SK-N-SH (cell line): ENCODE data around the gene CLIC4. TPM values are rescaled to one million over a fixed set of nuclear protein-coding genes. Genes with fewer than 3 reads are reported as not detected.

Experiments used
- CTCF ChIP-seq: fragments of 200-600 bp; sonication (generic); IDR thresholded peaks from 2 replicates; pipeline ENCODE4 v1.6.1; 2017; ENCODE audit warnings: antibody characterized with exemption, mild to moderate bottlenecking, moderate library complexity
- ELF1 ChIP-seq: IDR thresholded peaks from 2 replicates; pipeline ENCODE4 v1.4.0; 2012
- FOXJ3 ChIP-seq: sonication (generic); formaldehyde crosslinking; IDR thresholded peaks from 2 replicates; pipeline ENCODE4 v1.5.1; 2020; ENCODE audit warnings: mild to moderate bottlenecking, missing genetic modification reagents
- MEF2A ChIP-seq: IDR thresholded peaks from 2 replicates; pipeline ENCODE4 v1.4.0; 2012; ENCODE audit warnings: low read depth, borderline replicate concordance
- MXI1 ChIP-seq: IDR thresholded peaks from 2 replicates; pipeline ENCODE4 v1.6.1; 2012; ENCODE audit warnings: mild to moderate bottlenecking, low read depth, low read length, improper control_type of control experiment
- PBX3 ChIP-seq: IDR thresholded peaks from 2 replicates; pipeline ENCODE4; 2012
- POLR2AphosphoS5 ChIP-seq: IDR thresholded peaks from 2 replicates; pipeline ENCODE4 v1.6.1; 2012; ENCODE audit warnings: low read depth, low read length
- RCOR1 ChIP-seq: fragments of 150-350 bp; IDR thresholded peaks from 2 replicates; pipeline ENCODE4 v1.6.1; 2017; ENCODE audit warnings: antibody characterized with exemption, low read length
- RFX5 ChIP-seq: IDR thresholded peaks from 2 replicates; pipeline ENCODE4 v1.6.1; 2012; ENCODE audit warnings: mild to moderate bottlenecking, improper control_type of control experiment, low read length
- TEAD4 ChIP-seq: IDR thresholded peaks from 2 replicates; pipeline ENCODE4 v1.4.0; 2012; ENCODE audit warnings: mild to moderate bottlenecking, borderline replicate concordance; ENCODE audit not compliant: insufficient read depth
- polyA plus RNA-seq, 3 experiments: library from polyadenylated mRNA; depleted of rRNA; stranded (reverse); fragments of >200 nt; gene quantifications; 2 replicates each; pipeline ENCODE4 v1.2.3, GENCODE V29; 2012
- TF ChIP-seq, protein P1 (sequence below): IDR thresholded peaks from 2 replicates; pipeline ENCODE4 v1.6.1; 2012; ENCODE audit warnings: mild to moderate bottlenecking, low read depth, low read length, moderate library complexity
- TF ChIP-seq, protein P2 (sequence below): fragments of 150-350 bp; IDR thresholded peaks from 2 replicates; pipeline ENCODE4 v1.6.1; 2017; ENCODE audit warnings: antibody characterized with exemption, low read length, low read depth, borderline replicate concordance

Gene CLIC4
- polyA plus RNA-seq, 1 of the 3 experiments (the other 2 are of a cell fraction) = 66.4 TPM

DNA sequence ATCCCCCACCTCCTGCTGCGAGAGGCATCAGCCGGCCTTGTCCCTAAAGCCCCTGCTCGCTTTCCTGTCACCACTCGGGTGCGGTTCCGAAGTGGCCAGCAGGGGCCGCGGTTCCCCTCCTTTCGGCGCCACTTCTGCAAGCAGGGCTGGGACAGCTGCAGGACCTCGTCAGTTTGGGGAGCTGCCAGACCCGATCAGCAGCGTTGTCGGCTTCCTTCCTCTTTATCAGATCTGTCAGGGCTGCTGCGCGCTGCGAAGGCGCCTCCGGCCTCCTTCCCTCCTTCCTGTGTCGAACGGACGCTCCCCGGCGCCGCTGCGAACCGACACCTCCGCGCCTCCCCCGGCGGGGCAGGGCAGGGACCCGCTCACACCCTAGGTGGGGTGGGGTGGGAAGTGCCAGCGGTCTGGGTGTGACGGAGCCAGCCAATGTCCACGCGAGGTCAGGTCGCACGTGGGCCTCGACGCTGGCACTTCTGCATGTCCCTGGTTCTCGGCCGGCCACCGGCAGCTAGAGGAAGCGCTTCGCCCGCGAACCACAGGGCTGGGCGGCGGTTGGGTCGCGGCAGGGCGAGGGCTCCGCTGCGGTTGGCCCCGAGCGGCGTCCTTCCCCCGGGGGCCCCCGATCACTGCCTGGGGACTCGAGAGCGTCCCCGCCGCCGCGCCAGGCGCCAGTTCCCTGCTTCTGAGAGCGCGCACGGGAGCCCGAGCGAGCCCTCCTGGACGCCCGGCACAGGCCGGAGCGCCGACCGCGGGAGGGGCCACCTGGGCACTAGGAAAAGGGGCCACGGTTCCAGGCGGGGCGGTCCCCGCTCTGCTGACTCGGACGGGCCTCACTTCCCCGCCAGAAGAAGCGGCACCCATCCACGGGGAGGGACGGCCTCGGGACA lies 103.0 kb downstream of the CLIC4 start (continued):
- peak; percentile 75 for TF ChIP-seq PBX3
- peak; percentile 44; the same call in 1 of the 2 replicates for TF ChIP-seq FOXJ3 (CRISPR knock-in tag)
- TF ChIP-seq, protein P1, sequence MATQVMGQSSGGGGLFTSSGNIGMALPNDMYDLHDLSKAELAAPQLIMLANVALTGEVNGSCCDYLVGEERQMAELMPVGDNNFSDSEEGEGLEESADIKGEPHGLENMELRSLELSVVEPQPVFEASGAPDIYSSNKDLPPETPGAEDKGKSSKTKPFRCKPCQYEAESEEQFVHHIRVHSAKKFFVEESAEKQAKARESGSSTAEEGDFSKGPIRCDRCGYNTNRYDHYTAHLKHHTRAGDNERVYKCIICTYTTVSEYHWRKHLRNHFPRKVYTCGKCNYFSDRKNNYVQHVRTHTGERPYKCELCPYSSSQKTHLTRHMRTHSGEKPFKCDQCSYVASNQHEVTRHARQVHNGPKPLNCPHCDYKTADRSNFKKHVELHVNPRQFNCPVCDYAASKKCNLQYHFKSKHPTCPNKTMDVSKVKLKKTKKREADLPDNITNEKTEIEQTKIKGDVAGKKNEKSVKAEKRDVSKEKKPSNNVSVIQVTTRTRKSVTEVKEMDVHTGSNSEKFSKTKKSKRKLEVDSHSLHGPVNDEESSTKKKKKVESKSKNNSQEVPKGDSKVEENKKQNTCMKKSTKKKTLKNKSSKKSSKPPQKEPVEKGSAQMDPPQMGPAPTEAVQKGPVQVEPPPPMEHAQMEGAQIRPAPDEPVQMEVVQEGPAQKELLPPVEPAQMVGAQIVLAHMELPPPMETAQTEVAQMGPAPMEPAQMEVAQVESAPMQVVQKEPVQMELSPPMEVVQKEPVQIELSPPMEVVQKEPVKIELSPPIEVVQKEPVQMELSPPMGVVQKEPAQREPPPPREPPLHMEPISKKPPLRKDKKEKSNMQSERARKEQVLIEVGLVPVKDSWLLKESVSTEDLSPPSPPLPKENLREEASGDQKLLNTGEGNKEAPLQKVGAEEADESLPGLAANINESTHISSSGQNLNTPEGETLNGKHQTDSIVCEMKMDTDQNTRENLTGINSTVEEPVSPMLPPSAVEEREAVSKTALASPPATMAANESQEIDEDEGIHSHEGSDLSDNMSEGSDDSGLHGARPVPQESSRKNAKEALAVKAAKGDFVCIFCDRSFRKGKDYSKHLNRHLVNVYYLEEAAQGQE = 0 out of 2 replicates have a peak, but pooled peaks have one; percentile 41
- TF ChIP-seq, protein P2, sequence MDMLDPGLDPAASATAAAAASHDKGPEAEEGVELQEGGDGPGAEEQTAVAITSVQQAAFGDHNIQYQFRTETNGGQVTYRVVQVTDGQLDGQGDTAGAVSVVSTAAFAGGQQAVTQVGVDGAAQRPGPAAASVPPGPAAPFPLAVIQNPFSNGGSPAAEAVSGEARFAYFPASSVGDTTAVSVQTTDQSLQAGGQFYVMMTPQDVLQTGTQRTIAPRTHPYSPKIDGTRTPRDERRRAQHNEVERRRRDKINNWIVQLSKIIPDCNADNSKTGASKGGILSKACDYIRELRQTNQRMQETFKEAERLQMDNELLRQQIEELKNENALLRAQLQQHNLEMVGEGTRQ = no peak
- TF ChIP-seq MXI1 = peak; percentile 45; the same call in 1 of the 2 replicates
- 0 out of 2 replicates have a peak, but pooled peaks have one; percentile 11 for TF ChIP-seq RCOR1
- TF ChIP-seq TEAD4 = no peak
- TF ChIP-seq ELF1 = no peak
- peak; percentile 86 for TF ChIP-seq CTCF
- no peak for TF ChIP-seq RFX5
- 0 out of 2 replicates have a peak, but pooled peaks have one; percentile 25 for TF ChIP-seq POLR2AphosphoS5
- TF ChIP-seq MEF2A = no peak
